ENCODE measurements around the gene KRT20.

Gene KRT20

DNA sequence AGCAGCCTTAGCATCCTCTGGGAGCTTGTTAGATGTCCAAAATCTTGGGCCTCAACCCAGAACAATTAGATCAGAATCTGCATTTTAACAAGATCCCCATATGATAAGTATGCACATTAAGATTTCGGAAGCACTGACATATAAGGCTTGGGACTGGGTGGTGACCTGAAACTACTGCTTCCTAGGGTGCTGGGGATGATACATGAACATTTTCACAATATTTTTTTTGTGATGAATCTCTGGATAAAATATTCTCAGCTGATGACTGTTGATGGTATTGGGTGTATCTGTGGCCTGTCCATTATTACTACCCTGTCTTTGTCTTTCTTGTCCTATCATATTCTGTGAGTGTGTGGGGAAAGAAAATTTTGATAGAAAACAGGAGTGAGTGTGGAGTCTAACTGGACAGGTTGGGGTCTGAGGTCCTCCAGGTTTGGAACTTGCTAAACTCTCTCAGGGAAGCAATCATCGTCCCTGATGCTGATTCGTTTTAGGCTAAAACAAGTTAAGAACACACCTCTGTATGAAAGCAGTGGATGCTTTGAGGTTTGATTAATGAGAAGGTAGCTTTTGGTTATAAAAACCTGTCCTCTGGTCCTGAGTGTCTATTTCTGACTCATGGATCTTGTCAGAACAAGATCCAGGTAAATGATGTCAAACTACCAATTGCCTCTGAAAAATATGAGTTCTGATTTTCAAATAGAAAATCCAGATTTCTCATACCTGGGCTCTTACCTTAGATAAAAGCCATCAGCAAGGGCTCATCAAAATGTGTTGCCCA lies 29.2 kb upstream of the KRT20 start:
- no peak overlapping the region for H3K4me2 ChIP-seq
- TF ChIP-seq Cebpa-rat (IDR thresholded peaks at IDR 0.05), result no peak
- H3K9ac ChIP-seq, result no peak overlapping the region
- no peaks in the 10 kb centered on the region for H3K9me3 ChIP-seq
- H3K4me1 ChIP-seq, result no peaks in the 10 kb centered on the region
- H3K4me3 ChIP-seq, result no peak overlapping the region
- H4K20me1 ChIP-seq, result no peaks in the 10 kb centered on the region
- H3K27me3 ChIP-seq, result no peaks in the 10 kb centered on the region
- no peak overlapping the region for H3K27ac ChIP-seq
- no peaks in the 10 kb centered on the region for H3K36me3 ChIP-seq

DNA sequence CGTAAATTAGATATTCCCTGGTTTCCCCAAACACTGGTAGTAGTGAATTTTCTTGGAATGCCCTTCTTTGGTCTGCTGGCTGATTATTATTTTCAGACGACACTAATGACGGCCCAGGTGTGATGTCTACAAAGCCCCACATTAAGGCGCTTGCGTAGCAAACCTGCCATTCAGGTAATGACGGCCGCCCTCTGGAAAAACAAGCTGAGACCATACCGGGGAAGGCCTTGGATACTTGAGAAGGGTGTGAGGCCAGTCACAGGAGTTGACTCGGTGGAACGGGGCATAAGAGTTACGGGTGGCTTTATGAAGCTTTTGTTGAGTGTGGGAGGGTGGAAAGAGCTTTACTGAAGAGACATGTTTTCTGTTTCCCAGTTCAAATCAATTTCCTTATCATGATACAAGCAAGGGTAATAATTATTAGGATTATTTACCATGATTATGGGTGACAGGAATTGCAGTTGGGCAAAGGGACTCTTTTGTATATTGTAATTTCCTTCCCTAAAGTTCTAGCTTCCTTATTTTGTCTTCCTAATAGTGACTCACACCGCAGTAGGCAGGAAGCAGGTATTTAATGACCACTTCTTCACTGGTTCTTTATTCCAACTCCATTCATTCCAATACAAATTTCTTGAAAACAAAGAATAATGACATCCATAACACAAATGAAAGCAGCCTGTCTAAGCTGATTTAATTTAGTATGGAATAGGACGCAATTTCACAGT lies 27.6 kb upstream of the KRT20 start:
- TF ChIP-seq Cebpa-rat (IDR thresholded peaks at IDR 0.05), result no peak
- Histone ChIP-seq H3K4me2 (no peak overlapping the region), H3K9me3 (no peaks in the 10 kb centered on the region), H3K27ac (no peak overlapping the region), H3K4me3 (no peak overlapping the region), H3K9ac (no peak overlapping the region), H4K20me1 (no peaks in the 10 kb centered on the region), H3K4me1 (no peaks in the 10 kb centered on the region), H3K36me3 (no peaks in the 10 kb centered on the region), H3K27me3 (no peaks in the 10 kb centered on the region)

- Histone ChIP-seq H3K27me3 (no peaks in the 10 kb centered on the region), H4K20me1 (no peaks in the 10 kb centered on the region), H3K36me3 (no peaks in the 10 kb centered on the region), H3K9ac (no peak overlapping the region), H3K4me1 (no peaks in the 10 kb centered on the region), H3K9me3 (no peaks in the 10 kb centered on the region), H3K27ac (no peak overlapping the region), H3K4me2 (no peak overlapping the region), H3K4me3 (no peak overlapping the region)
- no peak for TF ChIP-seq Cebpa-rat (IDR thresholded peaks at IDR 0.05)
Observed at GRCh38 chr17:40910441-40910841, 25.4 kb upstream of the KRT20 start.

GRCh38 chr17:40909755-40910154 lies 24.7 kb upstream of the KRT20 start:
- no peaks in the 10 kb centered on the region for H3K36me3 ChIP-seq
- TF ChIP-seq Cebpa-rat (IDR thresholded peaks at IDR 0.05), result no peak
- H3K4me3 ChIP-seq, result no peak overlapping the region
- H3K4me2 ChIP-seq, result no peak overlapping the region
- no peak overlapping the region for H3K27ac ChIP-seq
- no peaks in the 10 kb centered on the region for H3K9me3 ChIP-seq
- H4K20me1 ChIP-seq, result no peaks in the 10 kb centered on the region
- no peaks in the 10 kb centered on the region for H3K4me1 ChIP-seq
- no peak overlapping the region for H3K9ac ChIP-seq
- H3K27me3 ChIP-seq, result no peaks in the 10 kb centered on the region

DNA sequence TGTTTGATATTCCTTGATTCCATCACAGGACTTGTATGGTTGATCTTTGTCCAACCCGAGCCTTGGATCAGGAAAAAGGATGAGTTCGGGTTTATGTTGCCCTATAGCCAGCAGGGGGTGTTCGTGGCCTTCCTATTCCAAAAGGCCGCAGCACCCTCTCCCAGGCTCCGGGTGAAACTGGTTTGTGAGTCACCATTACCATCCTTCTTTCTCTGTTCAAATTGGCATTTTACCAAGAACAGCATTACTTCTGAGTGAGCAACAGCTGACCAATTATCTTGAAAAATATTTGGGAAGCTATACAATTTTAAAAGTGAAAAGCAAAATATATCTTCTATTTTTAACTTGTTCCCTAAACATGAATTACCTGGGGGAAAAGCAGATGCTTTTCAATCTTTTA lies 24.3 kb upstream of the KRT20 start:
- H3K4me3 ChIP-seq, result no peak overlapping the region
- no peaks in the 10 kb centered on the region for H4K20me1 ChIP-seq
- no peaks in the 10 kb centered on the region for H3K9me3 ChIP-seq
- no peaks in the 10 kb centered on the region for H3K36me3 ChIP-seq
- H3K9ac ChIP-seq, result no peak overlapping the region
- H3K4me2 ChIP-seq, result no peak overlapping the region
- no peaks in the 10 kb centered on the region for H3K27me3 ChIP-seq
- H3K4me1 ChIP-seq, result no peaks in the 10 kb centered on the region
- no peak overlapping the region for H3K27ac ChIP-seq
- no peak for TF ChIP-seq Cebpa-rat (IDR thresholded peaks at IDR 0.05)

DNA sequence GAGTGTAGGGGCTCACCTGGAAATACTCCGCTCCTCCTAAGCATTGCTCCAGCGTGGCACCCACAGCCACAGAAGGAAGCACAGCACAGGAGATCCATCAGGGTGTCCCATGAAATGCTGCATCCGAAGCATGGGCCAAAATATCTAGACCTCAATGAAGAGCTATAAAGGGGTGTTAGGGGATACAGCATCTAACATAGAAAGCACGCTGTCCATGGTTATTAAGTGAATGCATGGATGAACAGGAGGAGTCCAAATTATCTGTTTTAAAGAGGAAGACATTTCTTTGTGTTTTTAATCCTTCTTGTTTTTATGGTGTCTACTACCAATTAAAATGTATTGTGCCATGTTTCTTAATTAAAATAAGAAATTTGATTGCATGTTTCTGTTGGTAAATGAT lies 21.6 kb upstream of the KRT20 start:
- TF ChIP-seq Cebpa-rat (IDR thresholded peaks at IDR 0.05), result no peak
- Histone ChIP-seq H3K4me2 (no peak overlapping the region), H3K9ac (no peak overlapping the region), H3K4me3 (no peak overlapping the region), H3K36me3 (no peaks in the 10 kb centered on the region), H3K27me3 (no peaks in the 10 kb centered on the region), H4K20me1 (no peaks in the 10 kb centered on the region), H3K27ac (no peak overlapping the region), H3K4me1 (no peaks in the 10 kb centered on the region), H3K9me3 (no peaks in the 10 kb centered on the region)

DNA sequence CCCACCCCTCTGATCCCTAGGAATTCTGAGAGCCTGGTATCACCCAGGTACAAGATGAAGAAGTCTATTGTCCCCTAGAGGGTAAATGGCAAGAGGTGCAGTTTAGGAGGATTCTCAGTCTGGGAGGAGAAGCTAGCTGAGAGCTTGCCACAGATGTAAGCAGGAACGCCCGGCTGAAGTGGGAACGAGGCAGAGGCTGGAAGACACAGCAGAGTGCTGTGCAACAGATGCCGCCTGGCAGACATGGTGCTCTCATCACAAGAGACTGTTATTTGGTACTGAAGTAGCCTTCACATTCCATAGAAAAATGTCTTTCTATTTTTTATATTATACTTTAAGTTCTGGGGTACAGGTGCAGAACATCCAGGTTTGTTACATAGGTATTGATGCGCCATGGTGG lies 20.3 kb upstream of the KRT20 start:
- H3K27ac ChIP-seq, result no peak overlapping the region
- no peaks in the 10 kb centered on the region for H3K27me3 ChIP-seq
- no peaks in the 10 kb centered on the region for H4K20me1 ChIP-seq
- TF ChIP-seq Cebpa-rat (IDR thresholded peaks at IDR 0.05), result no peak
- H3K4me1 ChIP-seq, result no peaks in the 10 kb centered on the region
- no peaks in the 10 kb centered on the region for H3K9me3 ChIP-seq
- no peak overlapping the region for H3K4me3 ChIP-seq
- H3K9ac ChIP-seq, result no peak overlapping the region
- no peaks in the 10 kb centered on the region for H3K36me3 ChIP-seq
- H3K4me2 ChIP-seq, result no peak overlapping the region

DNA sequence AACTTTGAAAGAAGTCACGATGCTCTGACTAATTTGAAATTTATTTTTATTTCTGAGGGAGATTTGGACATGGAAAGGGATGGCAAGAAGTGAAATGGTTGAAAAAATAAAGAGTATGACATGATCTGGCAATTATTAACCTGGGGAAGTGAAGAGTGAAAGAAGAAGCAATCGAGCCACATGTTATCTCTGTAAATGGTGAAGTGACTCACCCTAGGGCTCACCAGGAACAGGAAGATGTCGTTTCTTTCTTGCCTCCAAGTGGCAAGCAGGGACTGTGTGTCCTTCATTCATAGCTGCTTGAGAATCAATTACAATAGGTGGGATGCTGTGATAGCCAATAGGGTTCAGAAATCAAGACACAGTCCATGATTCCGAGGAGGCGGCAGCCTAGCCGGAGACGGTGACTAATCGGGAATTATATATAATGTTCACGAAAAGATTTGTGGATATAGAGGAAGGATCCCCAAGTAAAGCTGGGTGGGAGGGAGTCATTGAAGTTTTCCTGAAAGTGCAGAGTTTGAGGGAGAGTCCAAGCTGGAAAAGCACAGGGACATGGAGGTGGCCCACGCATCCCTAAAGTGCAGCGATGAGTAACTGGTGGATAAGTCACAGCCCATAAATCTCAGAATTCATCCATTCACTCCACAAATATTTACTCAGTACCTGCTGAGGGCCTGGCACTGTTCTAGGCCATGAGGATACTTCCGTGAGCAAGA lies 18.2 kb upstream of the KRT20 start:
- Histone ChIP-seq H3K9ac (no peak overlapping the region), H3K36me3 (no peaks in the 10 kb centered on the region), H3K27me3 (no peaks in the 10 kb centered on the region), H4K20me1 (no peaks in the 10 kb centered on the region), H3K4me1 (no peaks in the 10 kb centered on the region), H3K27ac (no peak overlapping the region), H3K9me3 (no peaks in the 10 kb centered on the region), H3K4me2 (no peak overlapping the region), H3K4me3 (no peak overlapping the region)
- no peak for TF ChIP-seq Cebpa-rat (IDR thresholded peaks at IDR 0.05)

- H3K36me3 ChIP-seq, result no peaks in the 10 kb centered on the region
- no peak overlapping the region for H3K4me3 ChIP-seq
- no peak overlapping the region for H3K27ac ChIP-seq
- H3K9me3 ChIP-seq, result no peaks in the 10 kb centered on the region
- no peaks in the 10 kb centered on the region for H3K4me1 ChIP-seq
- H3K4me2 ChIP-seq, result no peak overlapping the region
- H3K9ac ChIP-seq, result no peak overlapping the region
- no peaks in the 10 kb centered on the region for H4K20me1 ChIP-seq
- H3K27me3 ChIP-seq, result no peaks in the 10 kb centered on the region
- no peak for TF ChIP-seq Cebpa-rat (IDR thresholded peaks at IDR 0.05)
Observed at GRCh38 chr17:40902498-40902897, 17.5 kb upstream of the KRT20 start.

GRCh38 chr17:40901981-40902474 lies 17.0 kb upstream of the KRT20 start:
- no peaks in the 10 kb centered on the region for H3K4me1 ChIP-seq
- no peak overlapping the region for H3K4me2 ChIP-seq
- H3K4me3 ChIP-seq, result no peak overlapping the region
- no peaks in the 10 kb centered on the region for H3K36me3 ChIP-seq
- TF ChIP-seq Cebpa-rat (IDR thresholded peaks at IDR 0.05), result no peak
- H3K9ac ChIP-seq, result no peak overlapping the region
- H3K9me3 ChIP-seq, result no peaks in the 10 kb centered on the region
- H3K27ac ChIP-seq, result no peak overlapping the region
- H3K27me3 ChIP-seq, result no peaks in the 10 kb centered on the region
- no peaks in the 10 kb centered on the region for H4K20me1 ChIP-seq
